Measurements from ENCODE around the gene KIR2DL1.
"Not testable (repeated sequence)": the region's sequence is repeated elsewhere in the genome, so short reads cannot be mapped to it uniquely, and the experiment has no call there.

KIR2DL1 gene

DNA sequence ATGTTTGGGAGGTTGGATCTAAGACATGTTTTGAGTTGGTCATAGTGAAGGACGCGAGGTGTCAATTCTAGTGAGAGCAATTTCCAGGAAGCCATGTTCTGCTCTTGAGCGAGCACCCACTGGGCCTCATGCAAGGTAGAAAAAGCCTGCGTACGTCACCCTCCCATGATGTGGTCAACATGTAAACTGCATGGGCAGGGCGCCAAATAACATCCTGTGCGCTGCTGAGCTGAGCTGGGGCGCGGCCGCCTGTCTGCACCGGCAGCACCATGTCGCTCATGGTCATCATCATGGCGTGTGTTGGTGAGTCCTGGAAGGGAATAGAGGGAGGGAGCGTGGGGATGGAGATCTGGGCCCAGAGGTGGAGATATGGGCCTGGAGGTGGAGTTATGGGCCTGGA, 62.9 kb downstream of the KIR2DL1 start, which contains the start of gene KIR2DS4:
Gene KIR2DS4 (plus strand): TSS at position 181 of the 400 bp plus-strand sequence.
- not testable (repeated sequence) for DNase-seq

Measured in activated effector memory CD4-positive, alpha-beta T cell treated with anti-CD3 and anti-CD28 coated beads, Interleukin-2, amount 50 U/mL, for 16 hours (primary cell).